CD4-positive, CD25-positive, alpha-beta regulatory T cell (primary cell): ENCODE measurements around the gene PPP1R17. TPM values are rescaled to one million over a fixed set of nuclear protein-coding genes. Genes with fewer than 3 reads are reported as not detected.

Experiments
- ATAC-seq, 2 donors: fragments of 150-1000 bp; cut with Tn5 transposase; one replicate each; pipeline ENCODE4 v1.10.0; 2021; ENCODE audit warnings: low read depth in 2 of 2, moderate number of reproducible peaks in 2 of 2, moderate library complexity in 1 of 2
- DNase-seq, 3 donors: peaks; one replicate each; pipeline versions ENCODE4 v3.0.0 to v3.0.0-alpha.2; 2012 to 2022; ENCODE audit warnings: mixed read lengths in 1 of 3
- H3K27ac ChIP-seq: one replicate; pipeline ENCODE4 v1.7.0; 2013; ENCODE audit warnings: mild to moderate bottlenecking, low read length; ENCODE audit not compliant: insufficient read depth, poor library complexity, severe bottlenecking
- H3K27me3 ChIP-seq: one replicate; pipeline ENCODE4 v1.7.0; 2013; ENCODE audit warnings: low read length; ENCODE audit not compliant: control insufficient read depth, insufficient read depth
- H3K36me3 ChIP-seq: one replicate; pipeline ENCODE4 v1.7.0; 2013; ENCODE audit warnings: mild to moderate bottlenecking, low read length, moderate library complexity; ENCODE audit not compliant: control insufficient read depth, insufficient read depth
- H3K4me1 ChIP-seq: 2 replicates; pipeline ENCODE4 v1.7.0; 2013; ENCODE audit warnings: mild to moderate bottlenecking, low read length; ENCODE audit not compliant: insufficient read depth, control insufficient read depth, poor library complexity, severe bottlenecking
- H3K4me3 ChIP-seq: one replicate; pipeline ENCODE4 v1.7.0; 2013; ENCODE audit warnings: low read depth, mild to moderate bottlenecking, low read length, moderate library complexity
- H3K9me3 ChIP-seq, 2 experiments: 1 replicate in 1 of 2; 2 replicates in 1 of 2; pipeline ENCODE4 v1.7.0; 2013; ENCODE audit warnings: low read length in 2 of 2, mild to moderate bottlenecking in 1 of 2, moderate library complexity in 1 of 2; ENCODE audit not compliant: control insufficient read depth in 2 of 2
- H3K27ac Mint-ChIP-seq, 3 donors: one replicate each; pipeline ENCODE4 v1.8.0; 2020 to 2022; ENCODE audit warnings: mild to moderate bottlenecking in 3 of 3, mixed read lengths in 3 of 3, moderate library complexity in 2 of 3
- H3K27me3 Mint-ChIP-seq: one replicate; pipeline ENCODE4 v1.8.0; 2022; ENCODE audit warnings: mild to moderate bottlenecking, mixed read lengths
- H3K36me3 Mint-ChIP-seq: one replicate; pipeline ENCODE4 v1.8.0; 2020; ENCODE audit warnings: mixed read lengths
- H3K4me1 Mint-ChIP-seq, 4 donors: one replicate each; pipeline ENCODE4 v1.8.0; 2020 to 2022; ENCODE audit warnings: mixed read lengths in 4 of 4, mild to moderate bottlenecking in 1 of 4
- H3K4me3 Mint-ChIP-seq, 4 donors: one replicate each; pipeline ENCODE4 v1.8.0; 2020 to 2022; ENCODE audit warnings: mild to moderate bottlenecking in 4 of 4, mixed read lengths in 4 of 4, moderate library complexity in 3 of 4
- H3K9me3 Mint-ChIP-seq, 7 donors: one replicate each; pipeline ENCODE4 v1.8.0; 2020 to 2022; ENCODE audit warnings: mixed read lengths in 7 of 7, mild to moderate bottlenecking in 3 of 7, moderate library complexity in 2 of 7
- polyA plus RNA-seq, 4 donors: library from polyadenylated mRNA; unstranded; fragments of 300-500 nt; fragmentation: Illumina TruSeq; gene quantifications; one replicate each; pipeline ENCODE4 v1.2.3, GENCODE V29; 2021
- total RNA-seq: library from RNA; stranded (reverse); gene quantifications from one replicate; pipeline ENCODE4 v1.2.3, GENCODE V29; 2022

Gene PPP1R17
- total and polyA plus RNA-seq, 5 donors from 2014 or later, result not detected

DNA sequence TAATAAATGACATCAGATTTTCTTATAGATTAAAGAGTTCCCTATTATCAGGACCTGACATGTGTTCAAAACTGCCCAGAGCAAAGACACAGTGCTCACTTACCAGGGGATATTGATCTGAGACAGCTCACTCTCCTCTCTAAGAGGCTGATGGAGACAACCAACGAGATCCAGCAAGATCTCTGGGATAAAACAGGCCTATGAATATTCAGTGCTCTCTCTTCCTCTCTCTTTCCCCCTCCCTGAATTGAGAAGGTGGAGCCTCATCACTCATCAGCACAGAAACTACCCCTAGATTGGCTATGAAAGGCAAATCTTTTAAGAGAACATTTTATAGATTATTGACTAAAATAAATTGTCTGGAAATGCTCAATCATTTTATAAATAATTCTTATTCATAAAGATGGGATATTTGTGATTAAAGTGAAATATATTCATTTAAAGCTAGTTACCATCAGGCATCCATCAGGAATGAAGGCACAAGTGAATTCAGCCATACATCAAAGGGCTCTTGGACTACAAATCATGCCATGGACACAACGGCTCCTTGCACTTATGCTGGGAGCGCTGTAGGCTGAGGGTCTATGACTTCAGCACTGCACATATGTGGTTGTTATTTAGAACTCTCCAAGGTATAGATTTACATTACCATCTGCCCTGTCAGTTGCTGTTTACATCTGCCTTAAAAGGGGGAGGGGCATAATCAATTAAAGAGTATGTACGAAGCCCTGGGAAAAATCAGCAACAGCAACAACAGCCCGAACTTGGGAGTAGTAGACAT is 3.4 kb upstream of the PPP1R17 start:
- Histone ChIP-seq H3K4me1 (no peaks in the 10 kb centered on the region), H3K36me3 (no peaks in the 10 kb centered on the region), H3K27me3 (no peaks in the 10 kb centered on the region), H3K27ac (no peak overlapping the region), H3K9me3 (no peaks in the 10 kb centered on the region), H3K4me3 (no peak overlapping the region)
- Mint-ChIP-seq H3K27me3 (peaks cover 1% of the 10 kb centered on the region), H3K4me3 (no peak overlapping the region), H3K9me3 (peaks cover 0 to 4% (median 3%) of the 10 kb centered on the region in 7 donors), H3K4me1 (peaks cover 0 to under 1% (median 0%) of the 10 kb centered on the region in 4 donors), H3K36me3 (no peaks in the 10 kb centered on the region), H3K27ac (no peak overlapping the region)
- ATAC-seq, result no peak
- DNase-seq, result no peak

- peaks cover 0 to 3% (median 1%) of the 10 kb centered on the region in 7 donors for H3K9me3 Mint-ChIP-seq
- H3K4me3 ChIP-seq, result no peak overlapping the region
- no peak overlapping the region for H3K27ac Mint-ChIP-seq
- H3K4me1 ChIP-seq, result no peaks in the 10 kb centered on the region
- no peaks in the 10 kb centered on the region for H3K36me3 ChIP-seq
- H3K9me3 ChIP-seq, result no peaks in the 10 kb centered on the region
- DNase-seq (no peak), ATAC-seq (no peak)
- no peaks in the 10 kb centered on the region for H3K36me3 Mint-ChIP-seq
- H3K27ac ChIP-seq, result no peak overlapping the region
- peaks cover 7% of the 10 kb centered on the region for H3K27me3 Mint-ChIP-seq
- H3K4me3 Mint-ChIP-seq, result no peak overlapping the region
- no peaks in the 10 kb centered on the region for H3K4me1 Mint-ChIP-seq
- H3K27me3 ChIP-seq, result no peaks in the 10 kb centered on the region
These were observed 1.4 kb downstream of the PPP1R17 start for GRCh38 chr7:31688372-31688771.

DNA sequence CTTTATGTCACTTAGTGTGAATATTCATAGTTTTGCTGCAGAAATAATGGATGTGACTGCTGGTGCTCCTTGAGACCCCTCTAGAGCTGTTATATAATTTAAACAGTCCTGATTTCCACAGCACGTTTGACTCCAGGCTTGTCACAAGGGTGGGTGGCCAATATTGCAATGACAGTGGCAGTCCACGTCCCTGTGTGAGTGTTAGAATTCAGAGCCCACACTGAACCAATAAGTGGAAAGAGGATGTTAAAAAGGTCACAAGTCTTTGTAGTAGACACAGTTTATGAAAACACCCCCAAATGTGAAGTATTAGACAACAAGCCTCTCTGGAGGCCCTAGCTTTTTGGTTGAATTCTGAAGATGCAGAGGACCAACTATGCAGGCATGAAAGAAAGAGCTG is 2.0 kb downstream of the PPP1R17 start:
- Histone ChIP-seq H3K4me1 (no peaks in the 10 kb centered on the region), H3K9me3 (no peaks in the 10 kb centered on the region), H3K36me3 (no peaks in the 10 kb centered on the region), H3K27me3 (no peaks in the 10 kb centered on the region), H3K4me3 (no peak overlapping the region), H3K27ac (no peak overlapping the region)
- no peaks in the 10 kb centered on the region for H3K4me1 Mint-ChIP-seq
- H3K27ac Mint-ChIP-seq, result no peak overlapping the region
- H3K36me3 Mint-ChIP-seq, result no peaks in the 10 kb centered on the region
- ATAC-seq (no peak), DNase-seq (no peak)
- H3K27me3 Mint-ChIP-seq, result peaks cover 7% of the 10 kb centered on the region
- no peak overlapping the region for H3K4me3 Mint-ChIP-seq
- H3K9me3 Mint-ChIP-seq, result peaks cover 0 to 3% (median 1%) of the 10 kb centered on the region in 7 donors

DNA sequence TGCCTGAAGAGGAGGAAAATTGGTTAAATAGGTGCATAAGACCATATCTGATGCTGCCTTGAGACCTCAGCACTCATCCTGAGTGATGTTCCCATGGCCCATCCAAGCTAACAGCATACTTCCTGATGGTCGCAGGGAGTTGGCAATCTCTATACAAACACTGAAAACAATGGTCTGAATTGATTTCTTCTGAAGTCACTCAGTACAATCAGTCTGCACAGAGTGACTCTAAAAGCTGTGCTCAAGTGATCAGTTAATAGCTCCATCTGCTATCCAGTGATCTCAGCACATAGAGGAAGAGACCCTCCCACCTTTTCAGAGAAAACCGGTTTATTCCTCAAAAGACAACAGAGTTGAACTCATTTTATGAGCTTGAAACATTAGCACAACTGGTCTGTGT is 3.9 kb downstream of the PPP1R17 start:
- H3K4me3 Mint-ChIP-seq, result no peak overlapping the region
- ATAC-seq (no peak), DNase-seq (no peak)
- no peaks in the 10 kb centered on the region for H3K4me1 Mint-ChIP-seq
- no peaks in the 10 kb centered on the region for H3K36me3 Mint-ChIP-seq
- Histone ChIP-seq H3K27me3 (no peaks in the 10 kb centered on the region), H3K27ac (no peak overlapping the region), H3K4me3 (no peak overlapping the region), H3K4me1 (no peaks in the 10 kb centered on the region), H3K9me3 (no peaks in the 10 kb centered on the region), H3K36me3 (no peaks in the 10 kb centered on the region)
- H3K9me3 Mint-ChIP-seq, result peaks cover 0 to 3% (median 1%) of the 10 kb centered on the region in 7 donors
- peaks cover 7% of the 10 kb centered on the region for H3K27me3 Mint-ChIP-seq
- no peak overlapping the region for H3K27ac Mint-ChIP-seq

DNA sequence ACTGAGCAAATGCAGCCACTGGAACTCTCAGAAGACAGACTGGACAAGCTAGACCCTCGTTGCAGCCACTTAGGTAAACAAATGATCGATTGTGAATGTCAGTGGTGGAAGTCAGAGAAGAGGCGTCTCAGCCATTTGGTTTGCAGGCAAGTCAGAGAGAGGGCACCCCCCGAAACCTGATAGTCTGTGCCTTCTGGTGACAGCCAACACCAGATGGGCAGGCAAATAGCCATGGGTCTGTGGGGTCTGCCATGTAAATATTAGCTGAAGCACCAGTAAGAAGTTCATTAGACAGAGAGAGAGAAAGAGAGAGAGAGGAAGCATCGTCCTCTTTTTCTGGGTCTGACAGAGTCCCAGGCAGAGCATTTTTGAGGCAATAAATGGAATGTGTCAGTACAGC is 5.4 kb downstream of the PPP1R17 start:
- Histone ChIP-seq H3K27me3 (no peaks in the 10 kb centered on the region), H3K4me3 (no peak overlapping the region), H3K4me1 (no peaks in the 10 kb centered on the region), H3K27ac (no peak overlapping the region), H3K36me3 (no peaks in the 10 kb centered on the region), H3K9me3 (no peaks in the 10 kb centered on the region)
- no peak for DNase-seq
- peaks cover 7% of the 10 kb centered on the region for H3K27me3 Mint-ChIP-seq
- ATAC-seq, result no peak
- no peak overlapping the region for H3K4me3 Mint-ChIP-seq
- no peaks in the 10 kb centered on the region for H3K4me1 Mint-ChIP-seq
- H3K27ac Mint-ChIP-seq, result no peak overlapping the region
- H3K36me3 Mint-ChIP-seq, result no peaks in the 10 kb centered on the region
- peaks cover 0 to 3% (median 0%) of the 10 kb centered on the region in 7 donors for H3K9me3 Mint-ChIP-seq

DNA sequence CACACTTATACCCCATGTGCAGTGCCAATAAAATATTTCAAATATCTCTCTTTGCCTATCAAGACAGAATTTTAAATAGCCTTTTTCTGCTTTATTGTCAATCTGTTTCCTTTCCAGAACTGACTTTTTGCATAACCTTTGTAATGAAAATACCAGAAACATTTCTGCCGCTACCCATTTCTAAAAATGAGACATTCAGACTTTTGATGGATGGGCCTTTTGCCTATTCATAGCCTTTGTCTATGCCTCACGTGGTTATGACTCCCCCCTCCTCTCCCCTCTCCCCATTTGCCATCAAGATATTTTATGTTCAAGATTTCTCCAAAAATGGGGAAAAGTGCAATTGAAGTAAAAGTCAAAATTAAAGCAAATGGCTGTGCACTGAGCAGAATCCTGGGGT is 5.9 kb downstream of the PPP1R17 start:
- peaks cover 7% of the 10 kb centered on the region for H3K27me3 Mint-ChIP-seq

GRCh38 chr7:31695859-31696614 is 9.0 kb downstream of the PPP1R17 start:
- peaks cover 4% of the 10 kb centered on the region for H3K27me3 Mint-ChIP-seq
- H3K27ac Mint-ChIP-seq, result no peak overlapping the region
- no peak overlapping the region for H3K4me3 ChIP-seq
- H3K4me3 Mint-ChIP-seq, result no peak overlapping the region
- no peaks in the 10 kb centered on the region for H3K4me1 ChIP-seq
- H3K4me1 Mint-ChIP-seq, result no peaks in the 10 kb centered on the region
- H3K36me3 ChIP-seq, result no peaks in the 10 kb centered on the region
- no peak for DNase-seq
- no peak overlapping the region for H3K27ac ChIP-seq
- no peaks in the 10 kb centered on the region for H3K36me3 Mint-ChIP-seq
- peaks cover 0 to 8% (median 2%) of the 10 kb centered on the region in 7 donors for H3K9me3 Mint-ChIP-seq
- no peaks in the 10 kb centered on the region for H3K27me3 ChIP-seq
- no peak for ATAC-seq
- no peaks in the 10 kb centered on the region for H3K9me3 ChIP-seq

More for the DNA sequence above, 5.9 kb downstream of the PPP1R17 start:
- Histone ChIP-seq H3K27me3 (no peaks in the 10 kb centered on the region), H3K9me3 (no peaks in the 10 kb centered on the region), H3K4me1 (no peaks in the 10 kb centered on the region), H3K36me3 (no peaks in the 10 kb centered on the region), H3K27ac (no peak overlapping the region), H3K4me3 (no peak overlapping the region)
- DNase-seq (no peak), ATAC-seq (no peak)
- no peak overlapping the region for H3K27ac Mint-ChIP-seq
- H3K4me3 Mint-ChIP-seq, result no peak overlapping the region
- H3K9me3 Mint-ChIP-seq, result peaks cover 0 to 5% (median 0%) of the 10 kb centered on the region in 7 donors
- no peaks in the 10 kb centered on the region for H3K36me3 Mint-ChIP-seq
- H3K4me1 Mint-ChIP-seq, result no peaks in the 10 kb centered on the region
